Measurements from ENCODE around the gene CYP27C1. TPM values are rescaled to one million over a fixed set of nuclear protein-coding genes. Genes with fewer than 3 reads are reported as not detected.

Gene CYP27C1
- total RNA-seq, 4 donors from 2014 or later: 0.24 to 0.44 (median 0.37) TPM; not detected in 1

DNA sequence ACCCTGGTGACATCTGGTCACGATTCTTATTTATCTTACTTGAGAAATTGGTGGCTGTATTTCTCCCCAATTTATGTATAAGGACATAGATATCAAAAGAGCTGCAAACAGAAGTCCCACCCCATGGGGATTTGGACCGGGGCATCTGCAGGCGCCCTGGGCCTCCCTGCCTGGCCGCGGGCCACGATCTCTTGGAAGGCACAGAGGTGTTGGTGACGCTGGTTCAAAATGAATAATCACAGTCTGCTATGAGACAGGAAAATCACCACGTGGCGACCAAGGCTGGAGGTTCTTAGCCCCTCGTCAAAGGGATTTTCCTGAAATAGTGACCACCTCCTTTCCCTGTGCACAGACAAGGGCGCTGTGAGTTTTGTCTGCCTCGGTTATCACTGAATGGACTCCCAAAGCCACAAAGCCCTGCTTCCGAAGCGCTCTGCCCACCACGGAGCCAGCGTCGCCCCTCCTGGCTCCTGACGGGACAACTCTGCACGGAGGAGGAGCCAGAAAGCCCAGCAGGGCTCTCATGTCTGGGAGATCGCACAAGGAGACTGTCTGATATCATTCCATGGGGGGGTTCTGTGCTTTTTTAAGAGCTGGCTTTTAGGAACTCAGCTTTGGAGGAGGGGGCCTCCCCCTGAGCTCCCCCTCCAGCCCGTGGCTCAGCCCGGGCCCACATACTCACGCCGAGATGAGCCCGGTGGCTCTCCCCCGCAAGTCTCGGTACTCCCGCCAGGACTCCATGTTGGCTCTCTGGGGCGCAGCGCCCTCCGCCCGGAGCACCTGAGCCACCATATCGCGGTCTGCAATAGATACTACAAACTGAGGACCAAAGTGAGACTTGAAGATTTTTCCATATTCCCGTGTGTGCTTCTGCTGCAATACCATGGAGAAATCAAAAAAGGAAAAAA, 14.6 kb downstream of the CYP27C1 start:
- TF ChIP-seq, protein P1, sequence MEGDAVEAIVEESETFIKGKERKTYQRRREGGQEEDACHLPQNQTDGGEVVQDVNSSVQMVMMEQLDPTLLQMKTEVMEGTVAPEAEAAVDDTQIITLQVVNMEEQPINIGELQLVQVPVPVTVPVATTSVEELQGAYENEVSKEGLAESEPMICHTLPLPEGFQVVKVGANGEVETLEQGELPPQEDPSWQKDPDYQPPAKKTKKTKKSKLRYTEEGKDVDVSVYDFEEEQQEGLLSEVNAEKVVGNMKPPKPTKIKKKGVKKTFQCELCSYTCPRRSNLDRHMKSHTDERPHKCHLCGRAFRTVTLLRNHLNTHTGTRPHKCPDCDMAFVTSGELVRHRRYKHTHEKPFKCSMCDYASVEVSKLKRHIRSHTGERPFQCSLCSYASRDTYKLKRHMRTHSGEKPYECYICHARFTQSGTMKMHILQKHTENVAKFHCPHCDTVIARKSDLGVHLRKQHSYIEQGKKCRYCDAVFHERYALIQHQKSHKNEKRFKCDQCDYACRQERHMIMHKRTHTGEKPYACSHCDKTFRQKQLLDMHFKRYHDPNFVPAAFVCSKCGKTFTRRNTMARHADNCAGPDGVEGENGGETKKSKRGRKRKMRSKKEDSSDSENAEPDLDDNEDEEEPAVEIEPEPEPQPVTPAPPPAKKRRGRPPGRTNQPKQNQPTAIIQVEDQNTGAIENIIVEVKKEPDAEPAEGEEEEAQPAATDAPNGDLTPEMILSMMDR (IDR thresholded peaks at IDR 0.05): no peak
- no peak for DNase-seq (ENCODE audit: low spot score)

DNA sequence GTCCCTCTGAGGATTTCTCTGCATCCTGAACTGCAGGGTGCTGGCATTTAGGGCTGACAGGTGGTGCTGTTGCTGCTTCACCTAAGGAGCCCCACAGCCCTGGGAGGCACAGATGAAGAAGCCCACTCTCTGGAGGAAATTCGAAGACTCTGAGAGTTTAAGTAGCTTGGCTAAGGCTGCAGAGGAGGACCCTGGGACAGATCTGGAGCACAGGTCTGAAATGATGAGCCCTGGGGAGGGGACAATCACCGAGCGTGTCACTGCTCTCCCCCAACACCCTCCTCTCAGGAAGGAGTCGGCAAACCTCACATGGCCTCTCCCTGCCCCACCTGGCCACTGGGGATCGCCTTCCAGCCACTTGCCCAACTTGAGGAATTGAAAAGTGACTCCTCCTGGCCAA, 18.6 kb downstream of the CYP27C1 start:
- DNase-seq (ENCODE audit: low spot score) (no peak), ATAC-seq (ENCODE audit: low FRiP score) (no peak)
- TF ChIP-seq, protein P1 (IDR thresholded peaks at IDR 0.05): no peak

More for the DNA sequence above, 14.6 kb downstream of the CYP27C1 start:
- ATAC-seq (ENCODE audit: low FRiP score): no peak

- TF ChIP-seq, protein P1 (IDR thresholded peaks at IDR 0.05): no peak
- ATAC-seq (ENCODE audit: low FRiP score) (no peak), DNase-seq (ENCODE audit: low spot score) (no peak)
These were observed 19.1 kb downstream of the CYP27C1 start for GRCh38 chr2:127200962-127201361.

- TF ChIP-seq, protein P1 (IDR thresholded peaks at IDR 0.05): no peak
- DNase-seq (ENCODE audit: low spot score) (no peak), ATAC-seq (ENCODE audit: low FRiP score) (no peak)
These were observed 20.9 kb downstream of the CYP27C1 start for GRCh38 chr2:127199223-127199622.

DNA sequence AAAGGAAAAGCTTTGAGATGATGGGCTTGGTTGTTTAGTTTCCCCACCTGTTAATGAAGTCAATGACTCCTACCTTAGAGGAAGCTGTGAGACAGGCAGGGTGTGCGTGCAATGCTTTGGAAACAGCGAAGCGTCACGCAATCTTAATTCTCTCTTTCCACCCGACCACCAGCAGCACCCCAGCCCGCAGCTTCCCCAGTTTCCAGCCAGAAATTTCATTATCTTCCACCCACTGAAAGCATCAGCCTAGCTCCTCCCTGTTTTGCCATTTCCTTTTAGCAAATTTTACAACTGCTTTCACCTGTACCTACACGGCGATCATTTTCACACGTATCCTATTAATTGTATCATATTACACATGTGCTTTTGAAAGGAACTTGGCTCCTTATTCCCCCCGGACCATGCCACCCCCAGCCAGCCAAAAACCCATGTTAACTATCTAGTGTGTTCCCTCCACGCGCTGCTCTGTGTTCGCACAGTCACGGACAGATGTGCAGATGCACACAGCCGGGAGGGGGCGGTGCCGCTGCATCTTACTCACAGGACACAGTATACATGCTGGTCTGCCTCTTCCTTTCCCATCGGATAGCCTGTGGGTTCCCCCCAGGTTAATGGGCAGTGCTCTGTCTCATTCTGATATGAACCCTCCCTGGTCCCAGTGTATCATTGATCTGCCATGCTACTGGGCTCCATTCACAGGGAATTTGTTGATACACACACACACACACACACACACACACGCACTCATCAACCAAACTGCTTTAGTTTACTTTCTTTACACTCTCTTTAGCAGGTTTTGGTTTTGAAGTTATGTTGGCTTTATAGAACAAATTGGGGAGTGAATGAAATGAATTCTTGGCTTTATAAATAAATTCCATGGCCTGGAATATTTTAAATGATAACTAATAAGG, 22.4 kb downstream of the CYP27C1 start:
- TF ChIP-seq, protein P1 (IDR thresholded peaks at IDR 0.05): no peak
- DNase-seq (ENCODE audit: low spot score) (no peak), ATAC-seq (ENCODE audit: low FRiP score) (peak; percentile 59)

DNA sequence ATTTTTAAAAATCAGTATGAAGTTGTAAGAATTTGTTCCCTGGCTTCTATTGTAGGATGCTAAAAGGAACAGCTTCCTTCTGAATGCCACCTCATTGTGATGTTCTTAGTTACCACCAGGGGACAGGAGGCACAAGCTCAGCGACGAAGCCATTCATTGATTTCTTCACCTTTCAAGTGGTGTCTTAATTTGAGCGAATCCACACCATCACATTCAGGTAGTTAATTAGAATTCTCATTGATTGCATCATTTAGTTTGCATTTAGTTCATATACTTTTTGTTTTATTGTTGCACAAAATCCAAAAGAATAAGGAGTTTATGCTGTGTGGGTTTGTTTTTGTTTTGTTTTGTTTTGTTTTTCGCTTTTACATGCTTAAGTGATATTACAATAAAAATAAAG, 23.1 kb downstream of the CYP27C1 start:
- TF ChIP-seq, protein P1 (IDR thresholded peaks at IDR 0.05): no peak
- ATAC-seq (ENCODE audit: low FRiP score): no peak

More for the DNA sequence above, 23.1 kb downstream of the CYP27C1 start:
- no peak for DNase-seq (ENCODE audit: low spot score)
